Ureter (tissue), 1 donor: ENCODE measurements around the gene CPEB4. TPM values are rescaled to one million over a fixed set of nuclear protein-coding genes. Genes with fewer than 3 reads are reported as not detected.

ENCODE experiments used
- DNase-seq: peaks from one replicate; pipeline ENCODE4 v3.0.0-alpha.2; 2020; ENCODE audit warnings: low spot score
- total RNA-seq: library from RNA; stranded (reverse); gene quantifications from one replicate; pipeline ENCODE4 v1.2.4, GENCODE V29; 2023
- donor health status: DM: yes; HTN: yes; CAD: no.

CPEB4 gene
- total RNA-seq, 1 donor from 2014 or later, result 56.4 TPM

- no peak for DNase-seq
Observed at GRCh38 chr5:173913686-173914321, 25.7 kb downstream of the CPEB4 start.

- DNase-seq, result no peak
Observed at GRCh38 chr5:173915310-173916014, 27.3 kb downstream of the CPEB4 start.

- DNase-seq, result no peak
Observed at GRCh38 chr5:173916233-173916632, 28.1 kb downstream of the CPEB4 start.

GRCh38 chr5:173917788-173918786 lies 29.9 kb downstream of the CPEB4 start:
- peak; percentile 60 for DNase-seq

GRCh38 chr5:173919443-173919842 lies 31.3 kb downstream of the CPEB4 start:
- DNase-seq, result no peak

- DNase-seq, result no peak
Observed at GRCh38 chr5:173920024-173920753, 32.0 kb downstream of the CPEB4 start.

GRCh38 chr5:173920866-173921555 lies 32.9 kb downstream of the CPEB4 start:
- DNase-seq, result no peak

- no peak for DNase-seq
Observed at GRCh38 chr5:173922527-173922926, 34.4 kb downstream of the CPEB4 start.

GRCh38 chr5:173923218-173924095 lies 35.3 kb downstream of the CPEB4 start:
- no peak for DNase-seq

- no peak for DNase-seq
Observed at GRCh38 chr5:173924899-173925298, 36.8 kb downstream of the CPEB4 start.

GRCh38 chr5:173925449-173926071 lies 37.4 kb downstream of the CPEB4 start:
- DNase-seq, result no peak

- no peak for DNase-seq
Observed at GRCh38 chr5:173926359-173926758, 38.2 kb downstream of the CPEB4 start.

- DNase-seq, result no peak
Observed at GRCh38 chr5:173928871-173929574, 40.9 kb downstream of the CPEB4 start.

- no peak for DNase-seq
Observed at GRCh38 chr5:173932695-173933139, 44.6 kb downstream of the CPEB4 start.

- DNase-seq, result no peak
Observed at GRCh38 chr5:173933901-173934300, 45.8 kb downstream of the CPEB4 start.

- DNase-seq, result no peak
Observed at GRCh38 chr5:173935396-173935795, 47.2 kb downstream of the CPEB4 start.

- no peak for DNase-seq
Observed at GRCh38 chr5:173940269-173940668, 52.1 kb downstream of the CPEB4 start.

GRCh38 chr5:173941102-173941501 lies 53.0 kb downstream of the CPEB4 start:
- no peak for DNase-seq
